Keratinocyte (primary cell): ENCODE measurements around the gene STX8. TPM values are rescaled to one million over a fixed set of nuclear protein-coding genes. Genes with fewer than 3 reads are reported as not detected.

ENCODE experiments used
- DNase-seq: peaks from one replicate; pipeline ENCODE4 v3.0.0-alpha.2; 2011; ENCODE audit warnings: low read depth, missing footprints, low spot score
- FAIRE-seq: peaks from 2 replicates; lab custom pipeline; 2011; peaks lifted over from hg19 to GRCh38; lab: Jason Lieb, UNC
- H2AFZ ChIP-seq: 2 replicates; pipeline ENCODE4 v1.6.0; 2012; ENCODE audit warnings: low read length, control low read depth, inconsistent platforms; ENCODE audit not compliant: control insufficient read depth
- H3K27ac ChIP-seq: 2 replicates; pipeline ENCODE4 v1.5.1; 2011; ENCODE audit warnings: low read length; ENCODE audit not compliant: control insufficient read depth, insufficient read depth
- H3K27me3 ChIP-seq: 3 replicates; pipeline ENCODE4 v1.6.0; 2011; ENCODE audit warnings: low read length; ENCODE audit not compliant: control insufficient read depth, insufficient read depth; ENCODE audit errors: extremely low read depth
- H3K36me3 ChIP-seq, 2 experiments: 2 replicates in 1 of 2; 3 replicates in 1 of 2; pipeline ENCODE4 v1.5.1; 2011; ENCODE audit warnings: low read length in 2 of 2, mild to moderate bottlenecking in 1 of 2; ENCODE audit not compliant: control insufficient read depth in 2 of 2, insufficient read depth in 2 of 2; ENCODE audit errors: extremely low read depth in 1 of 2
- H3K4me1 ChIP-seq: 3 replicates; pipeline ENCODE4 v1.5.1; 2011; ENCODE audit warnings: low read length; ENCODE audit not compliant: control insufficient read depth, insufficient read depth; ENCODE audit errors: extremely low read depth
- H3K4me2 ChIP-seq: 3 replicates; pipeline ENCODE4 v1.6.0; 2011; ENCODE audit warnings: low read depth, low read length; ENCODE audit not compliant: control insufficient read depth, insufficient read depth; ENCODE audit errors: extremely low read depth
- H3K4me3 ChIP-seq, 3 experiments: fragments of 200-600 bp in 1 of 3; sonication (generic) in 1 of 3; 2 replicates in 2 of 3; 3 replicates in 1 of 3; pipeline ENCODE4 v1.5.1; 2011 to 2016; ENCODE audit warnings: low read length in 3 of 3, mild to moderate bottlenecking in 3 of 3, control low read depth in 2 of 3, inconsistent platforms in 1 of 3, low read depth in 1 of 3, mixed read lengths in 1 of 3, mixed run types in 1 of 3, moderate library complexity in 1 of 3; ENCODE audit not compliant: control insufficient read depth in 2 of 3, insufficient read depth in 2 of 3; ENCODE audit errors: extremely low read depth in 1 of 3
- H3K79me2 ChIP-seq: 2 replicates; pipeline ENCODE4 v1.6.0; 2012; ENCODE audit warnings: low read length; ENCODE audit not compliant: control insufficient read depth, insufficient read depth
- H3K9ac ChIP-seq: 3 replicates; pipeline ENCODE4 v1.6.0; 2011; ENCODE audit warnings: low read length; ENCODE audit not compliant: control insufficient read depth, insufficient read depth; ENCODE audit errors: extremely low read depth
- H3K9me1 ChIP-seq: 3 replicates; pipeline ENCODE4 v1.6.0; 2011; ENCODE audit warnings: low read length; ENCODE audit not compliant: control insufficient read depth, insufficient read depth; ENCODE audit errors: extremely low read depth
- H3K9me3 ChIP-seq: 2 replicates; pipeline ENCODE4 v1.5.1; 2012; ENCODE audit warnings: low read depth, low read length; ENCODE audit not compliant: control insufficient read depth
- H4K20me1 ChIP-seq: 3 replicates; pipeline ENCODE4 v1.6.0; 2011; ENCODE audit warnings: low read length; ENCODE audit not compliant: control insufficient read depth, insufficient read depth; ENCODE audit errors: extremely low read depth
- CTCF ChIP-seq, 3 experiments: IDR thresholded peaks in 1 of 3; conservative IDR thresholded peaks in 1 of 3; optimal IDR thresholded peaks in 1 of 3; 2 replicates in 2 of 3; 3 replicates in 1 of 3; pipeline versions ENCODE3 to v1.5.1; 2011; ENCODE audit warnings: low read length in 3 of 3, mild to moderate bottlenecking in 3 of 3, moderate library complexity in 2 of 3, control low read depth in 1 of 3, inconsistent platforms in 1 of 3; ENCODE audit not compliant: insufficient read depth in 2 of 3; ENCODE audit errors: extremely low read depth in 1 of 3
- EZH2 ChIP-seq: IDR thresholded peaks from one replicate; pipeline ENCODE4 v1.6.1; 2012; ENCODE audit warnings: inconsistent platforms, mild to moderate bottlenecking, low read length, moderate library complexity
- dilution Hi-C: fragments of 300-500 bp; cut with MboI; formaldehyde crosslinking; loops from one replicate; pipeline ENCODE4 v1.7.0; 2020; ENCODE audit warnings: low sequenced_read_pairs; ENCODE audit not compliant: extremely low pct_ligation_motif_present
- polyA plus RNA-seq, 5 experiments: library from polyadenylated mRNA; depleted of rRNA in 3 of 5; stranded (reverse) in 3 of 5; stranded (forward) in 1 of 5; unstranded in 1 of 5; fragments of >200 nt; gene quantifications; 1 replicate in 1 of 5; 2 replicates in 3 of 5; 3 replicates in 1 of 5; pipeline versions ENCODE4 v1.2.1 to v1.2.3, GENCODE V29; 2011 to 2012; ENCODE audit warnings: missing spikeins in 2 of 5, low read depth in 1 of 5, low replicate concordance in 1 of 5

Gene STX8
- polyA plus RNA-seq, 1 donor (not counting 4 experiments of a cell fraction or from before 2014, with no cell fraction given), result 90.3 TPM

GRCh38 chr17:9233761-9234160 is 341.9 kb downstream of the STX8 start:
- Histone ChIP-seq H3K36me3 (no peaks in the 10 kb centered on the region), H2AFZ (no peak overlapping the region), H3K4me3 (no peak overlapping the region), H3K4me2 (no peak overlapping the region), H3K4me1 (no peaks in the 10 kb centered on the region), H3K27ac (no peak overlapping the region), H4K20me1 (no peaks in the 10 kb centered on the region), H3K9me3 (no peaks in the 10 kb centered on the region), H3K9me1 (no peaks in the 10 kb centered on the region), H3K9ac (no peak overlapping the region), H3K27me3 (no peaks in the 10 kb centered on the region), H3K79me2 (no peaks in the 10 kb centered on the region)
- dilution Hi-C loops, result no loop called here
- TF ChIP-seq EZH2, result no peak
- TF ChIP-seq CTCF (optimal IDR thresholded peaks at IDR 0.05 in 1 of 3, IDR thresholded peaks at IDR 0.05 in 1 of 3, conservative IDR thresholded peaks at IDR 0.05 in 1 of 3; ENCODE audit: extremely low read depth in 1 of 3, insufficient read depth in 2 of 3, low read length in 3 of 3), result no peak
- FAIRE-seq (no peak), DNase-seq (no peak)

GRCh38 chr17:9233271-9233599 is 342.4 kb downstream of the STX8 start:
- no peak overlapping the region for H3K27ac ChIP-seq

GRCh38 chr17:9232591-9233270 is 342.9 kb downstream of the STX8 start:
- no peaks in the 10 kb centered on the region for H4K20me1 ChIP-seq
- H2AFZ ChIP-seq, result no peak overlapping the region
- H3K36me3 ChIP-seq, result no peaks in the 10 kb centered on the region
- no peak overlapping the region for H3K4me3 ChIP-seq
- no peak for TF ChIP-seq EZH2
- no peak for TF ChIP-seq CTCF (optimal IDR thresholded peaks at IDR 0.05 in 1 of 3, IDR thresholded peaks at IDR 0.05 in 1 of 3, conservative IDR thresholded peaks at IDR 0.05 in 1 of 3; ENCODE audit: extremely low read depth in 1 of 3, insufficient read depth in 2 of 3, low read length in 3 of 3)
- no peak for DNase-seq
- FAIRE-seq, result no peak
- H3K27ac ChIP-seq, result no peak overlapping the region
- H3K4me1 ChIP-seq, result no peaks in the 10 kb centered on the region
- dilution Hi-C loops, result no loop called here
- H3K9me1 ChIP-seq, result no peaks in the 10 kb centered on the region
- H3K9me3 ChIP-seq, result peaks cover under 1% of the 10 kb centered on the region
- no peak overlapping the region for H3K9ac ChIP-seq
- H3K4me2 ChIP-seq, result no peak overlapping the region
- no peaks in the 10 kb centered on the region for H3K79me2 ChIP-seq
- H3K27me3 ChIP-seq, result no peaks in the 10 kb centered on the region

More at GRCh38 chr17:9233271-9233599, 342.4 kb downstream of the STX8 start:
- no peaks in the 10 kb centered on the region for H3K9me1 ChIP-seq
- no peak overlapping the region for H3K4me2 ChIP-seq
- H3K4me1 ChIP-seq, result no peaks in the 10 kb centered on the region
- no peaks in the 10 kb centered on the region for H3K79me2 ChIP-seq
- no peak overlapping the region for H2AFZ ChIP-seq
- H3K27me3 ChIP-seq, result no peaks in the 10 kb centered on the region
- DNase-seq, result no peak
- H3K9ac ChIP-seq, result no peak overlapping the region
- FAIRE-seq, result no peak
- no peak for TF ChIP-seq EZH2
- dilution Hi-C loops, result no loop called here
- H4K20me1 ChIP-seq, result no peaks in the 10 kb centered on the region
- H3K36me3 ChIP-seq, result no peaks in the 10 kb centered on the region
- no peaks in the 10 kb centered on the region for H3K9me3 ChIP-seq
- H3K4me3 ChIP-seq, result no peak overlapping the region
